UCSD-AML1 (cell line): ENCODE results near the gene KLHL36.
"Not testable (repeated sequence)": the region's sequence is repeated elsewhere in the genome, so short reads cannot be mapped to it uniquely, and the experiment has no call there.

Experiments used
- DNase-seq: peaks from one replicate; lab custom pipeline; 2025; ENCODE audit not compliant: unreplicated experiment; lab: John Stamatoyannopoulos, UW

The KLHL36 gene

DNA sequence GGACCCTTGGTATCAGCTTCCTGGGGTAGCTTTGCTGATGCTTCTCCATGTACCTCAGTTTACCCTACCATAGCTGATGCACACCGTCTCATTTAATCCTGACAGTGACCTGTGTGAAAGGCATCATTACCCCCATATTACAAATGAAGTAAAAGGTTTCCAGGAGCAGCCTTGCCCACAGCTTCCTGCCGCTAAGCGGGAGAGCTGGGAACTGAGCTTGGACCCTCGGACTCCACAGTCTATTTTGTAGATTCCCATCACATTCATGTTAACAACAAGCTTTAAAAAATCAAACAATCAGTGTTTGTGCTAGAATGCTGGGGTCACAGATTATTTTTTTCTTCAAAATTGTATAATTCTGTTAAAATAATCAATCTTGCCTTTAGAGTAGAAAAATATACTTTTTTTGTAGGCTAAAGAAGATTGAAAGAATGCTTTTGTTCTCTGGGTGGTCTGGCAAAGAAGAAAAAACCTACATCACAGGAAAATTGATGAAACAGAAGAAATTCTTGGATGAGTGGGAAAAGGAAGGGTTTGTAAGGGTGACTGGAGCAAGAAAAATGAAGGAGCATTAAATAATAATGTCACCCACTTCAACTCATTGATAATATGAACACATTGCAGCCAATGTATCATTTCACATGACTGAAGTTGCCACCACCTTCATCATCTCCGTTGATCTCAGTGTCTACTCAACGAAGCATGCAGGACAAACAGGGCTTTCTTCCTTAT, 41.9 kb downstream of the KLHL36 start:
- DNase-seq = no peak

DNA sequence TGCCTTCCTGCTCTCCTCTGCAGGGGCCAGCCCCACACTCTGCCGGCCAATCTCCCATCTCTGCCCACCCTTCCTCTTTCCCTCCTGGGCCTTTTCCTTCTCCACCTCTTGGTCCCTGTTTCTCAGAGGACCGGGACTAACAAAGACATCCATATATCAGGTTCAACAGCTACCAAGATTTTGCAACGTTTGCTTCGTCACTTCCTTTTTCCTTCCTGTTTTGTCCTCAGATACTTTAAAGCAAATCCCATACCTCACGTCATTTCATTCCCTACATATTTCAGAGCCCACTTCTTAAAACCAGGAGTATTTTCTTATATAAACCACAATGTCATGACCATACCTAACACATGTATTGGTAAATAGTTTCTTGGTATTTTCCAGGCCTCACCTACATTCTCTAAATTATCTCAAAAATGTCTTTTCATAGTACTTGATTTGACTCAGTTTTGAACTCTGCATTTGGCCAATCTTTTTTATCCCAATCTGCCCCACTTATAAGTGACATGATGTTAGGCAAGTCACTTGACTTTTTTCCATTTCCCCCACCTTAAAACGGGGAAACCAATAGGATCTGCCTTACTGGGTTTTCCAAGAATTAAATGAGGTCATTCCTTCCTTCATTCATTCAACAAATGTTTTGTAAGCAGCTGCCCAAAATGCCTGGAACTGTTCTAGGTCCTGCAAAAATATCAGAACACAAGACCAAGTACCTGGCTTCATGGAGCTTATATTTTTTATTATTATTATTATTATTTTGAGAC, 44.3 kb downstream of the KLHL36 start:
- peak; percentile 32 for DNase-seq

DNA sequence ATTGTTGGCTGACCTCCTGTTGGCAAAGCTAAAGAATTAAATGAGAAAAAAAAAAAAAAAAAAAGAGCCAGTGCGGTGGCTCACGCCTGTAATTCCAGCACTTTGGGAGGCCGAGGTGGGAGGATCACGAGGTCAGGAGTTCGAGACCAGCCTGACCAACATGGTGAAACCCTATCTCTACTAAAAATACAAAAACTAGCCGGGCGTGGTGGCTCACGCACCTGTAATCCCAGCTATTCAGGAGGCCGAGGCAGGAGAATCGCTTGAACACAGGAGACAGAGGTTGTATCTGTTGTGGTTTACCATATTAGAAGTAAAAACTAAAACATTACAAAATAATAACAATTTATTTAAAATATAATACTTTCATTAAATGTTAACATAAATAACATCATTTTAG, 45.6 kb downstream of the KLHL36 start:
- DNase-seq = not testable (repeated sequence)

DNA sequence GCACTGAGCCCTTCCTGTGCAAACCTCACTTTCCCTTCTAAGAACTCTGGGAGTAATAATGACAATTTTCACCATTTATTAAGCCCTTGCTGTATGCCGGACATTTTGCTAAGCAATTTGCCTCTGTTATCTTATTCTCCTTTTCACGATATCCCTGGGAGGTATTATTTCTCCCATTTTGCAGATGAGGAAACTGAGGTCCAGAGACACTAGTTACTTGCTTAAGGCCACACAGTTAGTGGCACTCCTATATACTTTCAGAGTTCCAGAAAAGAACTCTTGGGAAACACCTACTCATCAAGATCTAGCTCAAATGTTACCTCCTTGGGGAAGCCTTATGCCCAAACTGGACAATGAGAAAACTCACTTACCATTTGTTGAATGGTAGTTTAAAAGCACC, 46.7 kb downstream of the KLHL36 start:
- no peak for DNase-seq

DNA sequence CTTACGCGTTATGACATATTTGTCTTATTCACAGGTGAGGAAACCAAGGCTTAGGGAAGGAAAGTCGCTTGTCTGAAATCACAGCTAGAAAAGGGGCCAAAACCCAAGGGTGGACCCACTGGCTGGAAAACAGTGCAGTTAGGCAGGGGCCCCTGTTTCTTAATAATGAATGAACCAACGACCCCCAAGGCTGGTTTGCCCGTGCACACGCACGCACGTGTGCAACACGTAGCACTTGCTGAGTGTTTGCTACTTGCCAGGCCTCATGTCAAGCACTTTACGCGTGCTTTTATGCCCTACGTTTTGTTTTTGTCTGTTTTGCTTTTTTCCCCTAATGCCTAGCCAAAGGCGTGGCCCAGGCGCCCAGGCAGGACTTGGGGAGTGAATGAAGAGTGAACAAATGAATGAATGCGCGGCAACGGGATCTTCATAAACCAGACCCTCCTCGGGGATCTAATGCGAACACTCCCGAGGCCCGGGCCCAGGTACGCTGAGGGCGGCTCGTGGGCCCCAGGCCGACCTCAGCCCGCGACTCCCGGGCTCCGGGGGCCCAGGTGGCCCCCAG, 50.9 kb downstream of the KLHL36 start:
- no peak for DNase-seq

DNA sequence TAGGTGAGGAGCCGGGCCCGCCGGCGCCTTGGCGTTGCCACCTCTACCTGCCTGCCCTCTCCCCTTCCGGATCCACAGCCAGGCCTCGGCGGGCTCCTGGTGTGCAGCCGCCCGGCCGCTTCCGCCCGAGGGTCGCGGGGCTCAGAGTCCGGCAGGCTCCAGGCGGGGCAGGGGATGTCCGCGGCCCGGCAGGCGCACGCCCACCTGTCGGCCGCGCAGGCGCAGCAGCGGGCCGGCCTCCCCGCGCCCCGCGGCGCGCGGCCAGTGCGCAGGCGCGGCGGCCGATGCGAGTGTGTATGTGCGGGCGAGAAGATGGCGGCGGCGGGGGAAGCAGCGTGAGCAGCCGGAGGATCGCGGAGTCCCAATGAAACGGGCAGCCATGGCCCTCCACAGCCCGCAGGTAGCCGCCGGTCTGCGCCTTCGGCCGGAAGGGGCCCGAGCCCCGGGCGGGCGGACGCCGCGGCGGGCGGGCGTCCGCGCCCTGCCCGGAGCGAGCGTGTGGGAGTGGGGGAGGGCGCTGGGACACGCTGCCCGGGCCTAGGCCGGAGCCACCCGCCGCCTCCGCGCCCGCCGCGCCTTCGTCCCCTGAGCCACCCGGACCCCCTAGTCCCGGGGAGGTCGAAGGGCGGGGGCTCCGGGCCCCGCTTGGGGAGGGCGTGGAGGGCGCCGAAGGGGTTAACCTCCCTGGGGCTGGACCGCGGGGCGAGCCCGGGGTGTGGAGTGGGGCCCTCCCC, 51.6 kb downstream of the KLHL36 start, which contains the start of gene USP10:
TSS of gene USP10 (plus strand) at position 289 of the 734 bp plus-strand sequence. CDS start at position 380, 91 bp downstream.
- DNase-seq = peak; percentile 86

DNA sequence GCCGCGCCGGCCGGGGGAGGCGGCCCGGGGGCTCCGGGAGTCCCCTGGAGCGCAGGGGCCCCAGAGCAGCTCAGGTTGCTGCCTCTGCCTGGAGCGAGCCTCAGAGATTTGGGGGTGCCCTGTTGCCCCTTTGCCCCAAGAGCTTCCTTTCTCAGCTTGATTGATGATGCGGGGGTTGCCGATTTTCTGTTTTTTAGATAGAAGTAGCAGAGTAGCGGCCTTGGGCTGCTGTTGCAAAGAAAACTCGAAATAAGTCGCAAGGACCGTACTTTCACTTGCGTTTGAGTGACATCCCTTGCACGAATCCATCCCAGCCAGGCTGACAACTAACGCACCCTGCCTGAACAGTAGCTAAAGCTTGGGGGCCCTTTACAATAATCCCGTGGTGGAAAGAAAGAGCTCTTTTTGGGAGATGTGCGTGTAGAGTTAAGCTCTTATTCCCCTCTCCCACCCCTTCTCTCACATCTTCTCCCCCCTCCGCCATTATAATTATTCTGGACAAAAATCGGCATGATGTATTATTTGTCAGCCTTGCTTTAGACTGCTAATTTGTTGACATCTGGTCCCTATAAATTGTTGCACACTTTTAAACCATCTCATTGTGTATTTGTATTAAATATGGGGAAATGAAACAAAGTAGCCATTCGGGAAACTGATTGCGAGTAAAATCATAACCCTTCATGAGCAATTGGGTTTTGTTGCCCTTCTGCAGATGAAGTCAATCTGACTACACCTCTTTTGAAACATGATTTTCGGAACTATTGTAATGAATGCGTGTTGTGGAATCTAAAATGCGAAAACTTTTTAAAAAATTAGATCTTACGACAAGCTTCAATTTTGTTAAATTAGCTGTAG, 52.4 kb downstream of the KLHL36 start:
- DNase-seq = no peak

DNA sequence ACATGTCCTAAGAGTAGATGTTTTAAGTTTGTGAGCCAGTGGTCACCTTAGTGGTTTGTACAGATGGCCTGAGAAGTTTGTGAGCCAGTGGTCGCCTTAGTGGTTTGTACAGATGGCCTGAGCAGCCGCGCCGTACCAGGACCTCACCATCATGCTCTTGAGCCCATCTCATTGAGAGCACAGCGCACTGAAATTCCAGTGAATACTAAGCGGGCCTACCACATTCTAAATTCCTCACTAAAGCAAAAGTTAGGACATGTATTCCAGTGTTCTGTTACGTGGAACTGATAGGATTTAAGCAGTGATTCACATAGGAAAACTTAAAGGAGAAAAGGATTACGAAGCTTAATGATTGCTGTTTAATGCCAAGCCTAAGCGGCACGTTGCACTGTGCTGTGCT, 55.4 kb downstream of the KLHL36 start:
- no peak for DNase-seq

DNA sequence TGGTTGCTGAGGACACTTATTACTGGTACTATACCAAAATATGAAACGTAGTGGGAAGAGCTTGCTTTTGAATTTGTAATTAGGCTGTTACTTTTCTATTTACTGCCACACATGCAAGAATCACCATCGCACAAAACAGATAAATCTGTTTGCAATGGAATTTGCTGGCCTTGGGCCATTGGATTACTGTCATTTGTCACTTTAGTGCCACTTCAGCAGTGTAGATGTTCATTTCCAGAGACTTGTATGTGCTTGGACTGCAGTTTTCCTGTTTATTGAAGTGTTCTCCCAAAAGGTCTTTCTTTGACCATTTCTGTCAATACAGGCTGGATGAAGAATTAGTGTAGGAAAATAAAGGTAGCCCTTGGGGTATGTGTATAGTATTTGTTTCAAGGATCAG, 55.9 kb downstream of the KLHL36 start:
- no peak for DNase-seq

DNA sequence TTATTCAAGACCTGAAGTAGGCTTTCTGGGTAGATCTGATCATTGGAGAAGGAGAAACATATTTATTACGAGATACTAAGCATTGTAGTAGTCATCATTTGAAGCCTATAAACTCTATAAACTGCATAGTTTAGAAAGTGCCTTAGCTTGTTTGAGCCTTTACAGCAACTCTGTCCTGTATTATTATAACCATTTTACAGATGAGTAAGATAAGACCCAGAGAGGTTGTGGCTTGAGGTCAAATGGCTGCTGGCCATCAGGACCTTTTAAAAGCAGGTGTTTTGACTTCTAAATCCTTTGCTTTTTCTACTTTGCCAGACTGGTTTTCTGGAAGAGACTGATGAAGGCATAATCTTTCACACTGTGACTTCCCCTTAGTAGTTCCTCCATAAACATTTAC, 58.5 kb downstream of the KLHL36 start:
- no peak for DNase-seq

DNA sequence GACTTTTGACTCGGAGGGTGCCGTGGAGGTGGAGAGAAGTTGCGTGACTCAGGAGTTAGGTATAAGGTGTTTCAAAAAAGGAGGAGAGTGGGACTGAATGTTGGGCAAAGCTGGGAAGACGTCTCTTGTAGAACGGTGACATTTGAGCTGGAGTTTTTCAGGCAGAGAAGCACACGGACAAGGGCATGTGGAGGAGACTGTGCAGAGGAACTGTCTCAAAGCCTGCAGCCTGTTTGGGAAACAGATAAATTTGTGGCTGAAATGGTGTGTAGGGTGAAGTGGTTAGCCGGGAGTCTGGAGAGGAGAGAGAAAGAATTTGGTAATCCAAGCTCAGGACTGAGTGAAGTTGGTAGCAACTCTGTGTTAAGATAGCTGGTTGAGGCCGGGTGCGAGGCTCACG, 61.3 kb downstream of the KLHL36 start:
- DNase-seq = no peak

DNA sequence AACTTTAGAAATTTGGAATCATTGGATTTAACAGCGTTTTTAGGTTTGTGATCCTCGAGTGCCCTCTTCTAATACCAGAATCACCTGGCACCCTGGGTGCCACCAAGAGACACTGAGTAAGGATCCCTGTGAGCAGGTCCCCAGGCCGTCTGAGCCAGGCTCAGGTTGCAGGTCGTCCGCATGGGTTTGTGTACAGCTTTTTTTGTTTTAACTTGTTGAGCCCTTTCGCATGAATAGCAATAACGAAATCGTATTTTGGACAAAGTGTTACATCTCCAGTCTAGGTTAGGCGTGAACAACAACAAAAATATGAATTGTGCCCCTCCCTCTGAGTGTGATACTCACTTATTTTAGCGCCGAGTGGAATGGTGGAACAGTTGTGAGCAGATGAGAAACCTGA, 62.4 kb downstream of the KLHL36 start:
- DNase-seq = no peak
